ENCODE data around the gene HPSE2.

DNA sequence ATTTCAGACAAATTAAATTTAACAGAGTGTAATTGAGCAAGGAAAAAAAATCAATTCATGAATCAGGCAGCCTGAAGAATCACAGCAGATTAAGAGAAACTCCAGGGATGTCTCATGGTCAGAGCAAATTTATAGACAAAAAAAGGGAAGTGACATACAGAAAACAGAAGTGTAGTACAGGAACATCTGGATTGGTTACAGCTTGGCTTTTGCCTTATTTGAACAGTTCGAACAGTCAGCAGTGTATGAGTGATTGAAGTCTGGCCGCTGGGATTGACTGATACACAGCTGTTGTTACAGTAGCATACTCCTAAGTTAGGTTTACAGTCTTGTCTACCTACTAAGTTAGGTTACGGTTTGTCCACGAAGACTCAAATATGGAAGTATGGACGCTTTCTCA is 255.3 kb downstream of the HPSE2 start:
- TF ChIP-seq, protein P1, sequence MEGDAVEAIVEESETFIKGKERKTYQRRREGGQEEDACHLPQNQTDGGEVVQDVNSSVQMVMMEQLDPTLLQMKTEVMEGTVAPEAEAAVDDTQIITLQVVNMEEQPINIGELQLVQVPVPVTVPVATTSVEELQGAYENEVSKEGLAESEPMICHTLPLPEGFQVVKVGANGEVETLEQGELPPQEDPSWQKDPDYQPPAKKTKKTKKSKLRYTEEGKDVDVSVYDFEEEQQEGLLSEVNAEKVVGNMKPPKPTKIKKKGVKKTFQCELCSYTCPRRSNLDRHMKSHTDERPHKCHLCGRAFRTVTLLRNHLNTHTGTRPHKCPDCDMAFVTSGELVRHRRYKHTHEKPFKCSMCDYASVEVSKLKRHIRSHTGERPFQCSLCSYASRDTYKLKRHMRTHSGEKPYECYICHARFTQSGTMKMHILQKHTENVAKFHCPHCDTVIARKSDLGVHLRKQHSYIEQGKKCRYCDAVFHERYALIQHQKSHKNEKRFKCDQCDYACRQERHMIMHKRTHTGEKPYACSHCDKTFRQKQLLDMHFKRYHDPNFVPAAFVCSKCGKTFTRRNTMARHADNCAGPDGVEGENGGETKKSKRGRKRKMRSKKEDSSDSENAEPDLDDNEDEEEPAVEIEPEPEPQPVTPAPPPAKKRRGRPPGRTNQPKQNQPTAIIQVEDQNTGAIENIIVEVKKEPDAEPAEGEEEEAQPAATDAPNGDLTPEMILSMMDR (IDR thresholded peaks at IDR 0.05), result no peak
- no peak for TF ChIP-seq POLR2AphosphoS5 (IDR thresholded peaks at IDR 0.05; ENCODE audit: low read depth, low read length)
